NCI-H1092 treated with DMSO at 0.1 percent for 48 hours (cell line): ENCODE results near the gene LPP.

Experiments used
- DNase-seq: peaks from one replicate; lab custom pipeline; 2025; lab: John Stamatoyannopoulos, UW

The LPP gene

DNA sequence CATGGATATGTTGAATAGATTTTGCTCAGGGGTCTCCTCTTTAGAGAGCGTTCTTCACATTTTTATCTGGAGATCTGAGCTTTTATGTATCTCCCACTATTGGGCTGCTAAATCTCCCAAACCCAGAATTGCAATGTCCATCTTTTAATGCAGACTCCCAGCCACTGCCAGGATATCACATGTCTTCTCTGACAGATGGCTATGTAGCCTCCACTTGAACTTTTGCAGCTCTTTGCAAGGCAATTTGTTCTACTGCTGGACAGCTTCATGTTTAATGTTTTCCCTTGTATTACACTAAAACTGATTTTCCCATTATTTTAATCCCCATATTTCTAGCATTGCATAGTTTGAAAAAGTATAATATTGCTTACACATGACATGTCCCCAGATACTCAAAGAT, 177.2 kb downstream of the LPP start:
- DNase-seq, result no peak

- DNase-seq, result no peak
Observed at GRCh38 chr3:188332085-188332484, 178.1 kb downstream of the LPP start.

DNA sequence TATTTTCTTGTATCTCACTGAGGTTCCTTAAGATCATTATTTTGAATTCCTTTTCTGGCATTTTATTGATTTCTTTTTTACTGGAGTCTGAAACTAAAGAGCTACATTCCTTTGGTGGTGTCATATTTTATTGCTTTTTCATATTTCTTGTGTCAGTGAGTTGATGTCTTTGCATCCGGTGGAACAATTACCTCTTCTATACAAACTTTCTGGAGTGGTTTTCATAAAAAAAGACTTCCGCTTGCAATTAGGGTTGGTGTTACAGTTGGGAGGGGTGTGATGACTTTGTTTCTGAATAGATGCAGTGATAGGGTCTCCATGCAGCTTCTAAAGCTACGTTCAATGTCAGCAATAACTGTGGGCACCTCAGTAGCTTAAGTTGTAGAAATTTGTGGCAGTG, 181.7 kb downstream of the LPP start:
- no peak for DNase-seq

DNA sequence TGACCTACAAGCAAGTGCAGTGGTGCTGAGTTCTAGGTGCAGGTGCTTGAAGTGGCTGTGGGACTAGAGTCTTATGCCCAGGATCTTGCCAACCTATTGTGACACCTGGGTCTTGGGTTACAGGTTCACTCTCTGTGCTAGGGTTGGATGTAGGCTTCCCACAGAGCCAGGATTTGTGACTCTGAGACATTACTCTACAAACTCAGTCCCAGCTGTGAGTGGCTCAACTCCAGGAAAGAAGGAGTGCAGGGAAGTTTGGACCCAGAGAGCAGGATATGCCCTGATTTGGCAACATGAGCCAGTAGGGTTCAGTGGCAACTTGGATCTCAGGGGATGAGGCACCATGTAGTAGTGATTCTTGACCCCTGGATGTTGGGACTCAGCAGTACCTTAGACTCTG, 182.2 kb downstream of the LPP start:
- DNase-seq, result no peak

DNA sequence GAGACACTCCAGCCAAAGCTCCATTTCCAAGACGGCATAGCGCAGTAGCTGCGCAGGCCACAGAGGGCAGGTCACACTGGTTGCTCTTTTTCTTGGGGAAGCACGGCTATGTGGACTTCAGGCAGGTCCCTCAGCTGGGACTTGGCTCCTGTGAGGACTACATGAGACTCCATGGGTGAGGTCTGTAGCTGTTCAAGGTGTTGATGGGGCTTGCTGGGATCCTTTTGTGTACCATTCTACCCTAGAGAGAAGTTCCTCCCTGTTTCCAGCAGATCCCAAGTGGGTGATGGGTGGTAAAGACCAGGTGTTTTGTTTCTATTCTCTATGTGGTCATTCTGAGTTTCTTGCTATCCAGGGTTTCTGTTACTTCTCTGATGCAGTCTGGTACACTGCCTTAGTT, 183.3 kb downstream of the LPP start:
- no peak for DNase-seq

GRCh38 chr3:188338086-188338485, 184.1 kb downstream of the LPP start:
- no peak for DNase-seq

DNA sequence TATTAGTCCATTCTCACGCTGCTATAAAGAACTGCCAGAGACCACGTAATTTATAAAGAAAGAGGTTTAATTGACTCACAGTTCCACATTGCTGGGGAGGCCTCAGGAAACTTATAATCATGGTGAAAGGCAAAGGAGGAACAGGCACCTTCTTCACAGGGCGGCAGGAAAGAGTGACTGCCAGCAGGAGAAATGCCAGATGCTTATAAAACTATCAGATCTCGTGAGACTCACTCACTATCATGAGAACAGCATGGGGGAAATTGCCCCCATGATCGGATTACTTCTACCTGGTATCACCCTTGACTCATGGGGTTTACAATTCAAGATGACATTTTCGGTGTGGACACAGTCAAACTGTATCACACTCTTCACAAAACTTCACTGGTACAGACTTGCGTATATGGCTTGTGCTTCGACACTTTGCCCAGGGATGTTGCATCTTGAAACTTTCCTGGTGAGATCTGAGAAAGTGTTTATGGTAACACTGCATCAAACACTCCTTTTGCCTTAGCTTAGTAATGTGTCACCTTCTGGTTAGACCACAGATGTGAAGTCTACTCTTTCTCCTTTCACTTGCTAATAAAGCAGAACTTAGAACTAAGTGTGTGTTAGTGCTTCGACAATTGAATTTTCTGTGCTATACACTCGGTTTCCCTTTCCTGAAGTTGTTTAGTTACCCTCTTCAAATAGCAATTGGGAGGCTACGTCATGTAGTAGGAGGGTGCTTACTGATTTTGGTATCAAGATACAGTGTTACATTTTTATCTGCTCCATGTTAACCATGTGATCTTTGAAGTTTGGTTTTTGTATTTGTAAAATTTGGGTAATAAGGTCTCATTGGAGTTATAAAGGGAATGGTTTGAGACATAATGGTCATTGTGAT, 185.7 kb downstream of the LPP start:
- DNase-seq, result no peak

- no peak for DNase-seq
Observed at GRCh38 chr3:188341501-188341900, 187.5 kb downstream of the LPP start.

DNA sequence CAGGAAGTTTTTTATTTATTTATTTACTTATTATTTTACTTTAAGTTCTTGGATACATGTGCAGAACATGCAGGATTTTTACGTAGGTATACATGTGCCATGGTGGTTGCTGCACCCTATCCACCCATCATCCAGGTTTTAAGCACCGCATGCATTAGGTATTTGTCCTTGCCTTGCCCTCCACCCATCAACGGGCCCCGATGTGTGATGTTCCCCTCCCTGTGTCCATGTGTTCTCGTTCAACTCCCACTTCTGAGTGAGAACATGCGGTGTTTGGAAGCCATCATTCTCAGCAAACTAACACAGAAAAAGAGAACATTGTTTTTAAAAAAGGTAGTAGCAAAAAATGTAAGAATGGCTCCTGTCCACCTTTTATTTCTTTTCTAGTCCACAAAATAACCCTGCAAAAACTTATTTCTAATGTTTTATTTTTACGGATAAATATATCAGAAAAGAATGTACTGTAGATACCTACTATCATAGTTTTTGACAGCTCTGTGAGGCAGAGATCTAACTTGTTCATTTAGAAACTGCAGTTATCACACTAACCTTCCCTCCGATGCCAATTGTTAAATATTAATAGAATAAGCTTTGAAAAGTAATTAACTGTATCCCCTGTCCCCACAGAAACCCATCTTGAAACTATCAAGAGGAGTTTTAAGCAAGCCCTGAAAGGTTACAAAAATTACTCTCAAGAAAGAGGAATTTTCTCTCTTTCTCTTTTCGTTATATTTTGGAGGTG, 189.2 kb downstream of the LPP start:
- DNase-seq, result no peak

DNA sequence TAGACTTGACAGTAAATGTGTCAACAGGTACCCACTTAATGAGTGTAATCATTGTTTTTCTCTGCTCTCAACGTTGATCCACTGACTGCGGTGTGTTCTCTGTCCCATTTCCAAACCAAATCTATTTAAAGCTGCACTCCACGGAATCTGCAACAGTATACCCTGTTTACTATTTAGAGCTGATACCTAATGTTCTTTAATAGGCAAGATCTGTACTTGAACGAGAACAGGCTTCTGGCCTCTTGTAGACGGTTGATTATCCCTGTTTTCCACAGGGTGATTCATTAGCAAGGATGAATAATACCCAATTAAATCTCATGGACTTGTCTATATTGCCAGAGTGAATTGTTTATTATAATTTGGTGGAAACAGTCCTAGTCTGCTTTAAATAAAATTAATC, 189.9 kb downstream of the LPP start:
- DNase-seq, result no peak

DNA sequence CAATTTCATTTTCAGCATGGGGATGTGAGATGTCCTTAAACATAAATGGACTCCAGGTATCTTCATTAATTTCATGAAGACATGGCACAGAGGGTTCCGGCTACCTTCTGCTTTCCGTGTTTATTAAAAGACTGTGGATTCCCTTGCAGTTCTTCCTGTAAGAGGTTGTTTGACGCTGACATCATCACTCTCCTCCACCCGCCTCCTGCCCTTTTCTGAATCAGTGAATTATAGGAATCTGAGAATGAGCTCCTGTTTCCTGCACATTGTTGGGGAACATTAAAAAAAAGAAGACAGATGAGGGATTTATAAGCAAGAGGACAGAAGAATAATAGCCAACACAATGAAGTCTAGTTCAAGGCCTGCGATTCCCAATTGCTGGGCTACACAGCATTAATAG, 191.3 kb downstream of the LPP start:
- DNase-seq, result no peak

DNA sequence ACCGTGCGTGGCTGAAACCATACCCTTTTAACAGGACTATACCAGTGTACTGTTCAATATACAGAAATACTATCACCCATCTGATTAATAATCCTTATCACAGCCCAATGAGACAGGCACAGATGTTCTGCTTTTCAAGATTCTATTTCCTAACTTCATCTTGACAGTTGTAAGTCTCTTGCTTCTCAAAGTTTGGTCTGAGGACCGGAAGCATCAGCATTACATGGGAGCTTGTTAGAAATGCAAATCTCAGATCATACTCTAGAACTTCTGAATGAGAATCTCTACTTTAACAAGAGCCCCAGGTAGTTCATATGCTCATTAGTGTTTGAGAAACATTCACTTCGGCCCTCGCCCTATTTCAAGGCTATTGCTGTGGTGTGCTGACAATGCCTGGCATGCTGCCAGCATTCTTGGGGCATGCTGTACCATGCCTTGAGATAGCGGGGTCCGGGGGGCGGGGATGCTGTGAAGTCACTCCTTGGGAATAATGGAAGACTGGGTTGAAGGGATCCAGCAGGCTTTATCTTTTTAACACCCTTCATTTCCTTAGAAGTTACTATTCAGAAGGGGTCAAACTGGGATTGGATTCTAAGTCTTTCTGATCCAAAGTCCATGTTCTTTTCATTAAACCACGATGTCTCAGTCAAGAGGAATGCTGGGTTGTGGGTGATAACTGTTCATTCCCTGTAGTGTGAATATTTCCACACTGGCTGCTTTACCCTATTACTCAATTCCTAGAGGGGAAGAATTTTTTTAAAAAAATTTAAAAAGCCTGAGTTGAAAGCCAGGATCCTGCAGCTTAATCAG, 194.7 kb downstream of the LPP start:
- DNase-seq, result no peak

DNA sequence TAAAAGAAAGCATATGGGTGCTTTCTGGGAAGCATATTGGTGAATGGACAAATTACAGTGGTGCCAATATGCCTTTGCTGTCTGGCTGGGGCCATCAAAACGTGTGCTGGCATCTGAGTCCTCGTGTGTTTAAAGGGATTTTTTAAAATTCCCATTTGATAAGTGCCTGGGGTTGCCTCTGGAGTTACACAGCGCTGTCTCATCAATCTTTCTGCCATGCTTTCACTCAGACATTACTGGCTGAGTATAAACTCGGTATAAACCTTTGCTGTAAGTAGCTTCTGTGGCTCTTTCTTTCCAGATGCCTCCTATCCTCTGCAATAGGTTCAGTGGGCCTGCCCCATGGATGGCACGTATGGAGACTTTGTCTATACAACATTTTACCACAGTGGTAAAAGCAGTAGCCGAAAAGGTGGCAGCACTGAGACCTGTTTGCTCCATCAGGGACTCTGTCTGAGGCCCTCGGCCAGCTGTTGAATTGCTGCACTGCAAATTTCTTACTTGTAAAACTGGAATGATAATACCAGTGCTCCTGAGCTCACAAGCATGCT, 195.5 kb downstream of the LPP start:
- DNase-seq, result no peak

GRCh38 chr3:188349933-188350332, 196.0 kb downstream of the LPP start:
- no peak for DNase-seq

GRCh38 chr3:188350961-188351360, 197.0 kb downstream of the LPP start:
- no peak for DNase-seq

DNA sequence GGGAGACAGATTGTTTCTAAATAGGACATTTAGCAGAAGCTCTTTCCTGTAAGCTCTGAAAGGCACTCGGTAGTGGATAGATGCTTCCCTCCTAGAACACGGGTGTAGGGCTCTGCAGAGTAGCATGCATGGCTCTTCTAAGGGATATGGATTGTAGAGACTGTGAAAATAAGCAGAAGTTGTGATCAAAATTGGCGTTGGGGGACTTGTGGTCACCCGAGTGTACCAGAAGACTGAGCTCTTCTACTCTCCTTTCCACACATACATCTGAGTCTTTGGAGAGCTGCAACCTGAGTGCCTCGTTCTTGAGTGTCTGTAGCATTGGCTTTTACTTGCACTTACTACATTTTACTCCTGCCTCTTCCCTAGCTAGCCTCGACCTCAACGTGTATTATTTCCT, 197.7 kb downstream of the LPP start:
- DNase-seq, result no peak

GRCh38 chr3:188352196-188352927, 198.4 kb downstream of the LPP start:
- DNase-seq, result no peak

GRCh38 chr3:188353426-188353825, 199.5 kb downstream of the LPP start:
- DNase-seq, result no peak

DNA sequence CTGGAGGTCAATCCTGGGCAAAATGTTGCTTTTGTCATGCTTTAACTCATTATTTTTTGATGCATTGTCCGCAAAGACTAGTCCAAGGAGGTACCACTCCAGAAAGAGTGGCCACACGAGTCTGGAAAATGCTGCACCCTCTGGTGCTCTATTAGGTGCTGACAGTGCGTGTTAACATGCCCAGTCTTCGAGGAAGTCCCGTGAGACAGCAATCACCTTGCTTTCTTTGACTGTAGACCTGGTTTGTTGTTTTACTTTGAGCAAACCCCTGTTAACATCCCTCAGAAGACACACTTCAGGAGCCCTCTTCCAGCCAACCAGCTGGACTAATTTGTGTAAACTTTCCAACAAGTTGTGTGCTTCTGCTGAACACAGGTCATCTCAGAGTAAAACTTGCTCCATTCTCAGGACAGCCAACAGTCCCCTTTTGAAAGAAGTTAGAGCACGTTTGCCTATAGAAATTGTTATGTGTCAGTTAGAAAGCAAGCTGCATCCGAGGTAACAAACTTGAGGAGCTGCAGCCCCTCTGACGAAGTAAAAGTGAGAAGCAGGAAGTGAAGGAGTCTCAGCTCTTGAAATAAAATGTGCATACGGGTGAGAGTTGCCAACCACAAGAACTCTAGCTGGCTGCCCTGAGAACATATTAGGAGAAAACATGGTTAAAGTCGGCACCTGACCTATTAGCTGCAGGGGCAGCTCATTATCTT, 205.0 kb downstream of the LPP start:
- no peak for DNase-seq

DNA sequence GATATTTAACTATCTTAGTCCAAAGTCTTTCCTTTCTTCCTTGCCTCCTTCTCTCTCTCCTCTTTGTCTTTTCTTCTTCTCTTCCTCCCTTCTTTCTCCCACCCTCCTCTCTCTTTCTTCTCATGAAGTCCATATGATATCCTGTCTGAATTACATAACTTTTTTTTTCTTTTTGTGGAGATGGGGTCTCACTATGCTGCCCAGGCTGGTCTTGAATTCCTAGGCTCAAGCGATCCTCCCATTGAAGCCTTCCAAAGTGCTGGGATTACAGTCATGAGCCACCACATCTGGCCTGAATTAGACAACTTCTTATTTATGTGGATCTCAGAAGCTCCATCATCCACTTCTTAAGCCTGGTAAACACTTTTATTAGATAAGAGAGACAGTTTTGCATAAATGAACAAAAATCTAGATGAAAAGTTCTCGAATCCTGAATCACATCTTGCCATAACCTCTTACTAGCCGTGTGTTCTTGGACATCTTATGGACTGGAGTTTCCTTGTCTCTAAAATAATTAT, 206.5 kb downstream of the LPP start:
- no peak for DNase-seq

DNA sequence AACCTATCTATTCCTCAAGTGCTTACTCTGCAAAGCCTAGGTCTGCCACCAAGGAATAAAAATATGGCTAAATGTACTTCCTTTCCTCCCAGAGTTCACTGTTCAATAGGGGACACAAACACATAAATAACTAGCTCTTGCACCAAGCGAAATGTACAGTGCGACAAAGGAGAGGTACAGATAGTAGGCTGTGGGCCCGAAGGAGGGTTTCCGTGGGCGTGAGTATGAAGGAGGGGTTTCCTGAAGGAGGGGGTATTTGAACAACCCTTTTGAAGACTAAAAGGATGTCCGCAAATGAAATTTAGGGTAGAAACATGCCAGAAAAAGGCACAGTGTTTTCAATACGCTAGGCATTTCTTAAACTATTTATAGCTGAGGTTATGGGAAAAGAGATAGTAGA, 207.9 kb downstream of the LPP start:
- DNase-seq, result no peak
